HuH-7 (cell line): ENCODE measurements around the gene CPEB3.
"Not testable (repeated sequence)": the region's sequence is repeated elsewhere in the genome, so short reads cannot be mapped to it uniquely, and the experiment has no call there.

Experiments used
- DNase-seq: peaks from one replicate; pipeline ENCODE4 v3.0.0; 2011; ENCODE audit warnings: low spot score

The CPEB3 gene

GRCh38 chr10:92267343-92267742 lies 23.5 kb downstream of the CPEB3 start:
- no peak for DNase-seq

GRCh38 chr10:92265687-92266258 lies 25.1 kb downstream of the CPEB3 start:
- no peak for DNase-seq

GRCh38 chr10:92264249-92264648 lies 26.6 kb downstream of the CPEB3 start:
- no peak for DNase-seq

GRCh38 chr10:92263396-92263795 lies 27.5 kb downstream of the CPEB3 start:
- no peak for DNase-seq

GRCh38 chr10:92248566-92248965 lies 42.3 kb downstream of the CPEB3 start:
- DNase-seq: no peak

- no peak for DNase-seq
Measured at GRCh38 chr10:92244796-92245195, 46.1 kb downstream of the CPEB3 start.

- peak; percentile 65 for DNase-seq
Measured at GRCh38 chr10:92242910-92243671, 47.8 kb downstream of the CPEB3 start.

GRCh38 chr10:92242380-92242779 lies 48.5 kb downstream of the CPEB3 start:
- DNase-seq: no peak

GRCh38 chr10:92241501-92241900 lies 49.4 kb downstream of the CPEB3 start:
- no peak for DNase-seq

- DNase-seq: no peak
Measured at GRCh38 chr10:92241158-92241500, 49.7 kb downstream of the CPEB3 start.

GRCh38 chr10:92240289-92241157 lies 50.4 kb downstream of the CPEB3 start:
- peak; percentile 81 for DNase-seq

GRCh38 chr10:92239600-92240288 lies 51.1 kb downstream of the CPEB3 start:
- DNase-seq: peak; percentile 40

GRCh38 chr10:92239151-92239599 lies 51.7 kb downstream of the CPEB3 start:
- DNase-seq: peak; percentile 17

GRCh38 chr10:92238586-92239098 lies 52.2 kb downstream of the CPEB3 start:
- DNase-seq: peak; percentile 53

GRCh38 chr10:92238054-92238585 lies 52.8 kb downstream of the CPEB3 start:
- no peak for DNase-seq

- DNase-seq: no peak
Measured at GRCh38 chr10:92231196-92231595, 59.7 kb downstream of the CPEB3 start.

- DNase-seq: no peak
Measured at GRCh38 chr10:92222603-92223262, 68.1 kb downstream of the CPEB3 start.

GRCh38 chr10:92219559-92219958 lies 71.3 kb downstream of the CPEB3 start:
- DNase-seq: no peak

GRCh38 chr10:92218569-92218968 lies 72.3 kb downstream of the CPEB3 start:
- no peak for DNase-seq

- peak; percentile 15 for DNase-seq
Measured at GRCh38 chr10:92216608-92217007, 74.3 kb downstream of the CPEB3 start.

GRCh38 chr10:92215222-92215621 lies 75.7 kb downstream of the CPEB3 start:
- not testable (repeated sequence) for DNase-seq
